Measurements from ENCODE around the gene LRRC15. TPM values are rescaled to one million over a fixed set of nuclear protein-coding genes. Genes with fewer than 3 reads are reported as not detected.

LRRC15 gene
- total and polyA plus RNA-seq, 2 donors (not counting 3 experiments of a cell fraction or from before 2014, with no cell fraction given), result not detected

DNA sequence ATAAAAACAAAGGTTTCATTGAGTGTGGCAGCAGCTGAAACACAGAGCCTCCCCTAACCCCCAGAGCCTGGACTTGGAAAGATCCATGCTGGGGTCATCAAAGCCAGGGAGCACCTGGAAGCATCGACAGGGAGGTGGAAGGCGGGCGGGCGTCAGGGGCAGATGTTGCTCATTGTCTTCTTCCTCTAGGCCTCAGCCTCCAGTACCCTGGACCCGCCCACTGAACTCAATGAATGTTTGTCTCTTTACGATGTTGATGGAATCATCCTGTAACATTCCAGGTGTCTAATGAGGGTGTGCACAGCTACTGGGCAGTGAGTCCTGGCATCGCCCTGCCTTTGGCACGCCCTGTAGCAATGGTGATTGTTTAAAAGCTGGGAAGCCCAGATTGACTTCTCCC, 19.7 kb upstream of the LRRC15 start:
- no peaks in the 10 kb centered on the region for H3K36me3 ChIP-seq (ENCODE audit: control insufficient read depth in 2 of 2, extremely low read depth in 1 of 2, insufficient read depth in 2 of 2, low read length in 2 of 2)
- no peak overlapping the region for H3K4me3 ChIP-seq (replicated peaks in 1 of 3; ENCODE audit: insufficient read depth in 1 of 3, low read depth in 1 of 3, low read length in 3 of 3)
- no peaks in the 10 kb centered on the region for H4K20me1 ChIP-seq (replicated peaks; ENCODE audit: control insufficient read depth, extremely low read depth, insufficient read depth, low read length)
- H3K9me3 ChIP-seq (replicated peaks; ENCODE audit: control insufficient read depth, insufficient read depth, low read length), result no peaks in the 10 kb centered on the region
- intact Hi-C loops (cut with micrococcal nuclease) (no loop called here), dilution Hi-C loops (cut with MboI; ENCODE audit: extremely low pct_ligation_motif_present, low sequenced_read_pairs) (no loop called here)
- no peak overlapping the region for H3K9ac ChIP-seq (replicated peaks; ENCODE audit: extremely low read depth, insufficient read depth, low read length)
- H3K27me3 ChIP-seq (ENCODE audit: control insufficient read depth in 2 of 2, insufficient read depth in 2 of 2, low read length in 2 of 2), result peaks cover 18 to 29% of the 10 kb centered on the region in 2 experiments
- POLR2A ChIA-PET, result no interaction called here
- CTCF ChIA-PET, result interaction anchor here (0.9 to 4.5 kb wide), 3 partner anchors 9 to 50 kb away, joined by 3 to 25 read pairs (median 3); no protein-coding TSS in a partner anchor
- no peak for FAIRE-seq
- no peaks in the 10 kb centered on the region for H3K79me2 ChIP-seq (ENCODE audit: control insufficient read depth, insufficient read depth, low read length)
- H3K4me2 ChIP-seq (ENCODE audit: insufficient read depth, low read length), result no peak overlapping the region
- H3K9me1 ChIP-seq (replicated peaks; ENCODE audit: control insufficient read depth, extremely low read depth, insufficient read depth, low read length), result no peaks in the 10 kb centered on the region
- BruUV-seq (replicated peaks), result no TSS peak
- no peak overlapping the region for H3K27ac ChIP-seq (ENCODE audit: insufficient read depth, low read depth, low read length)
- DNase-seq (ENCODE audit: low read depth, low spot score), result no peak
- no peaks in the 10 kb centered on the region for H3K4me1 ChIP-seq (ENCODE audit: control insufficient read depth, extremely low read depth, insufficient read depth, low read length)
- no peak overlapping the region for H2AFZ ChIP-seq (ENCODE audit: low read depth, low read length)
- no peak for TF ChIP-seq JUN (IDR thresholded peaks at IDR 0.05; ENCODE audit: borderline replicate concordance, insufficient read depth, insufficient read length, low read depth)
- no peak for TF ChIP-seq FOS (IDR thresholded peaks at IDR 0.05; ENCODE audit: borderline replicate concordance, insufficient read depth, low read length)
- TF ChIP-seq, protein P1, sequence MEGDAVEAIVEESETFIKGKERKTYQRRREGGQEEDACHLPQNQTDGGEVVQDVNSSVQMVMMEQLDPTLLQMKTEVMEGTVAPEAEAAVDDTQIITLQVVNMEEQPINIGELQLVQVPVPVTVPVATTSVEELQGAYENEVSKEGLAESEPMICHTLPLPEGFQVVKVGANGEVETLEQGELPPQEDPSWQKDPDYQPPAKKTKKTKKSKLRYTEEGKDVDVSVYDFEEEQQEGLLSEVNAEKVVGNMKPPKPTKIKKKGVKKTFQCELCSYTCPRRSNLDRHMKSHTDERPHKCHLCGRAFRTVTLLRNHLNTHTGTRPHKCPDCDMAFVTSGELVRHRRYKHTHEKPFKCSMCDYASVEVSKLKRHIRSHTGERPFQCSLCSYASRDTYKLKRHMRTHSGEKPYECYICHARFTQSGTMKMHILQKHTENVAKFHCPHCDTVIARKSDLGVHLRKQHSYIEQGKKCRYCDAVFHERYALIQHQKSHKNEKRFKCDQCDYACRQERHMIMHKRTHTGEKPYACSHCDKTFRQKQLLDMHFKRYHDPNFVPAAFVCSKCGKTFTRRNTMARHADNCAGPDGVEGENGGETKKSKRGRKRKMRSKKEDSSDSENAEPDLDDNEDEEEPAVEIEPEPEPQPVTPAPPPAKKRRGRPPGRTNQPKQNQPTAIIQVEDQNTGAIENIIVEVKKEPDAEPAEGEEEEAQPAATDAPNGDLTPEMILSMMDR (IDR thresholded peaks at IDR 0.05; ENCODE audit: extremely low read depth in 1 of 2, insufficient read depth in 1 of 2, low read depth in 1 of 2, low read length in 2 of 2), result no peak
- no peak for TF ChIP-seq POLR2A (IDR thresholded peaks at IDR 0.05; ENCODE audit: low read depth, low read length)
- no peak for TF ChIP-seq POLR2AphosphoS5 (IDR thresholded peaks at IDR 0.05; ENCODE audit: insufficient read depth, low read depth, low read length)
- TF ChIP-seq MAX (IDR thresholded peaks at IDR 0.05; ENCODE audit: insufficient read depth, insufficient read length), result no peak
- TF ChIP-seq MYC (IDR thresholded peaks at IDR 0.05; ENCODE audit: low read depth, low read length), result no peak
- no peak for TF ChIP-seq EZH2 (IDR thresholded peaks at IDR 0.05; ENCODE audit: borderline replicate concordance, low read depth, low read length, severe bottlenecking)
- no peak for TF ChIP-seq GATA2 (IDR thresholded peaks at IDR 0.05; ENCODE audit: insufficient read depth, insufficient read length, low read depth, low read length)
